NCI-H1436 treated with DMSO at 0.1 percent for 48 hours (cell line): Measurements from ENCODE around the gene SMAD6.
"Not testable (repeated sequence)": the region's sequence is repeated elsewhere in the genome, so short reads cannot be mapped to it uniquely, and the experiment has no call there.

Source experiments
- DNase-seq: peaks from one replicate; lab custom pipeline; 2025; lab: John Stamatoyannopoulos, UW

SMAD6 gene

DNA sequence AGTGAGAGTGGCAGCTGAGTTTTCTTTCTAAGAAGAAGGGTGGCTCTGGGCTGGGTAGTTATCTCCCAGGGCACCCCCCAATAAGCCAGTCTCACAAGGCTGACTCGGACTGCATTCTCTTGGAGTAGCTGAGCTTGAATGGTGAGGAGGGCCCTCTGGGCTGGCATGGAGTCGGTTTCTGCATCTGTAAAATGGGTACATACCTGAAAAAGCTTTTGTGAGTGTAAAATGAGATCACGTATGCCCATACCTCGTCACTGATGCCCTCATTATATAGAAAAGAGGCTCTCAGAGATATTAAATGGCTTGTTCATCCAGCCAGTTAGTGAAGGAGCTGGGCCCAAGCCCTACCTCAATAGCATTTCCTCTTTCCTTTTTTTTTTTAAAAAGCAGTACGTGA is 41.2 kb downstream of the SMAD6 start:
- DNase-seq: no peak

DNA sequence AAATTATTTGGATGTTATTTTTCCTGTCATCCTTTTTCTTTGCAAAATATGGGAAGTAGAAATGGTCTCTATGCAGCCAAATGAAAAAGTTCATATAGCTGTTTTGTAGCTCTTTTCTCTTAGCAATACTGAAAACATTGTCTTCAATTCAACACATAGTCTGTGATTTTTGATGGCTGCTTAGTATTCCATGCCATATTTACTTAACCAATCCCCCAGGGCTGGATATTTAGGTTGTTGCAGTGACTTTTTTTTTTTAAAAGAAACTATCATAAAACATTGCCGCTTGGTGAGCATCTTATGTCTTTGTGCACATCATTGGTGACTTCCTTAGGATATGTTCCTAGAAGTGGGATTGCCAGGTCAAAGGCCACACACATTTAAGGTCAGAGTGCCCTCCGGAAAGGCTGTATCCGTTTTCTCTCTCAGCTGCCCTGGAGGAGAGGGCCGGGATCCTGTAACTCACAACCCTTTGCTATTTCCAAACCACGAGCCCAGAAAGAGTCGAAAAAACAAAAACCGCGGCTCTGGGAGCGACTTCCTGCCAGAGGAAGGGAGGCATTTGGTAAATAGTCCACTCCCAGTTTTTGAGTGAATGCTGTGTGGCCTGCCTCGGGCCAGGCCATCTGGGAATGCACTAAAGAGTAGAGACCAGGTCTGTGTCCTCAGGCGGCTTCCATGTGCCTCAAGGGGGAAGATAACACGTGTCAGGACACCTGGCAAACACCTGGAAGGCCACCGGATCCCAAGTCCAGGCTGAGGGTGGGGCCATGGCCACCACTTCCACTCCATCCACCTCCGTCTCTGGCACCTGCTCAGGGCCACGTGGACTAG is 41.9 kb downstream of the SMAD6 start:
- no peak for DNase-seq

DNA sequence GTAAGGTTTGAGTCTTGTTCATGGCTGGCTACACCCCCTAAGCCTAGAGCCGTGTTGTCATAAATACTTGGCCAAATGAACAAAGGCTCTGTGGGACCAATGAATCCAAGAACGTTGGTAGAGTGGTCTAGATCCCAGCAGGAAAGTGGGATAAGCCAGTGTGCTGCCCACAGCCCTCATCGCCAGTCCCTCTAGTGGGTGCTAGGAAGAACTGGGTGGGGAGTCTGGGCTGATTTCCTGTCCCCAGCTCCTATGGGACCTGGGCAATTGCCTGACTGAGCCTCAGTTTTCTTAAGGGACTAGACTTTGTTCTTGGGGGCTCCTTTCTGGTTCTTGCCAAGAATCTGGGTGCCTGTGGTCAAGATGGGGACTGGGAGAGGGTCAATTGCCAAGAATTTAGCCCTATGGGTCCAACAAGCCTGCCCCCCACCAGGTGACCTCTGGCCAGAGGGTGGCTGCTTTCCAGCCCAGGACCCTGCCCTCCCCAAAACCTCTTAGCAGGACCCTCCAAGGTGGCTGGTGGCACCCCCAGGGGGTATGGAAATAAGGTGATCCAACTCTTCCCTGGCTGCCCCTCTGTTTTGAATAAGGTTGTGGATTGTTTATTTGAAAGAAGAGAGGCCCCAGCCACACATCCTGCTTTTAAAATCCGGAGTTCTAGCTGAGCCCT is 42.7 kb downstream of the SMAD6 start:
- DNase-seq: no peak

DNA sequence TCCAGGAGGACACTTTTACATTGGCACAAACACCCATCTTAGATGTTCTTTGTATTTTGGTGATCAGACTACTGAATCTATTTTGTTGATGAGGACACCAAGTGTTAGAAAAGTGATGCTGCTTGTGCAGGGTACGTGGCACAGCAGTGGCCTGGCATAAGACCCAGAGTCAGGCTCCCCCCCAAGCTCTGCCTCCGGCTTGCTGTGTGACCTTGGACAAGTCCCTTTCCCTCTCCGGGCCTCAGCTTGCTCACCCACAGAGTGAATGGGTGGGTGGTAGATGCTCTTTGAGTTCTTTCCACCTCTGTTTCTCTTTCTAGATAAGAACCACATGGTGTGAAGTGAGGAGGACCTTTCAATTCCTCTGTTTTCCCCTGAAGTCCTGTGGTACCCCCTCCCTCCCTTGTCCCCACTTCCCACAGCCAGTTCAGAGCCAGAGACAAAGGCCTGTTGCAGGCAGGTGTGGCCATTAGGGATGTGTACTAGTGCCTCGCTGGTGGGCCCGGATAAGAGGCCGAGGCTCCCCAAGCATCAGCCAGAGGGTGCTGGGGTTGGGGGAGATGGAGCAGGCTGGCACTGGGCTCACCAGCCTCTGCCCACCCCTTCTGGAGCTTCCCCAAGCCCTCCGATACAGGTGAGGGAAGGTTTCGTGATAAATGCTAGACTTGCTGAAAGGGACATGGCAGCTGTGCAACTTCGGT is 43.6 kb downstream of the SMAD6 start:
- DNase-seq: no peak

DNA sequence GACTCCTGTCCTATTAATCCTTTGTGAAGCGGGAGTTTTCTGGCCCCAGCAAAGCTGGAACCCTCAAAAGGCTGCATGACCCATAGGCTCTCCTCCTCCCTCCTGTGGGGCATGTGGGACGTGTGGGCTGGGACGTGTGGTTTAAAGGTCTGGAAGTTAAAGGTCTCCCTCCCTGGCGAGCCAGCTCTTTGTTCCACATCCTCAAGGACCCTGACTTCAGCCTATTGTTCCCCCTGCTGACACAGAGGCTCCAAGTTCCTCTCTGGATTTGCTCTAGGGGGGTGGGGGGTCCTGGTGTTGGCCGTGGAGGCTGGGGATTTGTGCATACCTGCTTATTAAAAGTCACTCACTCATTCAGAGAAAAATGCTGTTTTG is 44.2 kb downstream of the SMAD6 start:
- no peak for DNase-seq

DNA sequence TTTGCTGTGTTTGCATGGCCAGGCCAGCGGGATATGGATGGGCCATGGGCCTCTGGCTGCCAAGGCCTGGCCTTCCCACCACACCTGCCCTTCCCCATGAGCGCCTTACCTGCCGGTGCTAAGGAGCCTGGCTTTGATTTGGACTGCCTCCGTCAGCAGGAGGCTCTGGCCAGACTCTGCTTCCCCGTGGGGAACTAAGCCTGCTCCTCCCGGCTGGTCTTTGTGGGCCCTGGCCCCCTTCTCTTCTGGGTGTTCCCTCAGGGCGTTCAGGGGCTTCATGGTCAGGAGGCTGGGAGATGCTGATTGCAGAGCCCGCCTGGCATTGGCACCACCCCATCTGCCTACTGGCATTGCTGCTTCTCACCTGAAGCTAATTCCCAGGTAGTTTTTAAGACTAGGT is 45.2 kb downstream of the SMAD6 start:
- DNase-seq: no peak

DNA sequence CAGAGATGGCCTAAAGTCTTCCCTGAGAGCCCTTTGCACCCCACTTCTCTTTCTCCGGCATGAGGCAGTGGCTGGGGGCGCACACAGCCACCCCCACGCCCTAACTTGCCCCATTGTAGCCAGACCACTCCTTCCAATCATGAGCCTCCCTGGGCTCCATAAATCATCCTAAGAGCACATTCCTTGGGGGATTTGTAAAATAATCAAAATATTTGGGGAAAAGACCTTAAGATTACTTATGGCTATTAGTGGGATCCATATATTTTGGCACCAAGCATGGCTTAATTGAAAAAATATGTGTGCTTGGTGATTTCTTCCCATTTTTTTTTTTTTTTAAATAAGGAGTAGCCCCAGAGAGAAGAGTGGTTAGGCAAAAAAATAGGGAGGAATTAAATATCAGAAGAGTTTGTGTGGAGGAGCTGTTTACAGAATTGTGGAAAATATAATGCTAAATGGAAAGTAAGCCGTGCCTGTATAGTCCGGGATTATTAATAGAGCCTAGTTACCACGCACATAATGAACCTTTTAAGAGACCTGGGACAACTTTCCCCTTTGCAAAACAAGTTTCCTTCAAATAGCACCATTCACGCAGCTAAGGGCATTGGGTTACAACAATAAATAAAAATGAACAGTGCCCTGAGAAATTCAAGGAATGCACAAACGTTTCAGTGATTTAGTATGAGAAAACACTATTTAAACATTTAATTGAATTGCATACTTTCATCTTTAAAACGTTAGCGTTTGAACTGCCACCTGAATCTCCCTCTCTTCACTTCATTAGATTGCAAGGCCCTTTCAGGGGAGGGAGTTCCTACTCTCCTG is 46.1 kb downstream of the SMAD6 start:
- no peak for DNase-seq

DNA sequence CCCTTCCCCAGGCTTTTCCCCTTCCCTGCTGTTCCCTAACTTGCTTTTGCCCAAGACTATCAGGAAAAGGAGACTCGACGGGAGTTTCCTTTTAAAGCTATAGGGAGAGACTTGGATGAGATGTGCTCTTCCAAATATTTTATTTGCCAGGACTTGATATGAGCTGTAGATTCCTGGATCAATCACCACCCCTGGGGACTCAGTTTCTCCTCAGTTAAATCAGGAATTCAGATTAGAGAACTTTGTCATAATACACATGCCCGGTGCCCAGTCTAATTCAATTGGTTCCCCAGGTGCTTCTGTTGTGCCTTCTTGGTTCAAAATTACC is 46.6 kb downstream of the SMAD6 start:
- no peak for DNase-seq

DNA sequence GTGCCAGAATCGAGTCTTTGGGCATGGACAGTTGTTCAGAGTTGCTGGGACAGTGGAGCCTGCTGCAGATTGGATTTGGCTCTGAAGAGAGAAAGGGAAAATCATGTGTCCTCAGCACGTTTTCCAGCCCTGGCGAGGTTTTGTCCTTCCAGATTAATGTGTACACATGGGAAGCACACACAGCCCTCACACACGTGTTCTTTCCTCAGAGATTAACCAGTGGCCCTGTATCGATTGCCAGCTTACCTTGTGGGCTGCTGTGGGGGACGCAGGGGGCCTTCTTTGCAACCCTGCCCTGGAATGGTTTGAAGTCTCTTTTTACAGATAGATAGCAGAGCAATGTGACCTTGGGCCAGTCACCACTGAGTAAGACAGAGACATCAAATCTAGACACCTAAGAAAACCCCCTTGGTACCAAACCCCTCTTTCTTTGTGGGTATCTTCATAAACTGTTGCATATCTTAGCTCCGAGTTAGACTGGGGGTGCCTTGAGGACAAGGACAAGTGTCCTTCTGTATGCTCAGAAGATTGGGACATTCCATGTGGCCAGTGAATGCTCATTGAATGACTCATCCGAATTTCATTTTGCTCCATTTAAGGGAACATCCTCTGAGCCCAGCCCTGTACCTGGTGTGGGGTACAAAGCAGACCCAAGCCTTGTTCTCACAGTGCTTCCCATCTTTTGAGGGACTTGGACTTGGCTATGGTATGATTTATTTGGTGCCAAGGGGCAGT is 48.0 kb downstream of the SMAD6 start:
- DNase-seq: no peak

DNA sequence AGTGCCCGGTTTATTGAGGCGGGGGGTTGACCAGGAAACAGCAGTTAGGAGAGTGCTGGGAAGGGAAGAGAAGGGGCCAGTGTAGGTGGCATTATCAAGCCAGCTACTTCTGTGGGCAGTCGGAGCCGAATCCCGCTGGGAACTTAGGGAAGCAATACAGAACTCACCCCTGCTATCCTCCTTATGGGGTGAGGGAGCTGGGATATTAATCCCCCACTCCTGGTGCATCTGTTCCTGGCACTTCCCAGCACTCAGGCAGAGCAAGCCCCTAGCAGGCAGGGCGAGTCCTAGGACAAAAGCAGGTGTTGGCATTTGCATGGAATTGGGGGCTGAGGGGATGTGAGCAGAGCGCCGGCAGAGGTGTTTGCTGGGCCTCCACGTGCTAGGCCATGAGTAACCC is 48.6 kb downstream of the SMAD6 start:
- DNase-seq: no peak

DNA sequence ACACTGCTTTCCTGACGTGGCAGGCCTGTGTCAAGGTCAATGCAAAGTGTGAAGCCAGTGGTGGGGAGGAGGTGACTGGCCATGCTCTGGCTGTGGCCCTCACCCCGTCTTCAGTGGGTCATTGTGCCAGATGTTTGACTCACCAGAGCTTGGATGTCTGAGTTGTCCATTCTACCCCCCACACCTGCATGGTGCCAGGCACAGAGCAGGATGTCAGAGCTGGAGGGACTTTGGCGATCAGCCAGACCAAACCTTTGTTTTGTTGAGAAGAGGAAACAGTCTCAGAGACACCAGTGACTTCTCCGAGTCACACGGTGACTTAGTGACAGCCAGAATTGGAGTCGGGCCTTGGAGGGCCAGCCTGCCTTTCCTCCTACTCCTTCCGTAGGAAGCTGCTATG is 49.5 kb downstream of the SMAD6 start:
- no peak for DNase-seq

DNA sequence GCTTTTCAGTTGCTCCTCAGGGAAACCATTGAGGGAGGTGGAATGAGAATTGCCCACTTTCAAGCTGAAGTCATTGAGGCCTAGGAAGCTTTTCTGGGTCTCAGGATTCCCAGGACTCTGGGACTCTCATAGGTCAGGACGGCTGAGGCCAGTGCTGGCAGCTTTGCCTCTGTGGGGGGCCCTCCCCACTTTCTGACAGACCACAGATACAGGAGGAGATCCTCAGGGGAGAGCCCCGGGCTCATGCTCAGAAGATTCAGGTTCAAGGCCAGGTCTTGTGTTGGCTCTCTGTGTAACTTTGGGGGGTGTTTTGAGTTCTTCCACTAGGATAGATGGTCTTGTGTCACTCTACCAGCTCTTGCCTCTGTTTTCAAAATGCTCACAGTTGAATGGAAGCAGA is 50.0 kb downstream of the SMAD6 start:
- no peak for DNase-seq

DNA sequence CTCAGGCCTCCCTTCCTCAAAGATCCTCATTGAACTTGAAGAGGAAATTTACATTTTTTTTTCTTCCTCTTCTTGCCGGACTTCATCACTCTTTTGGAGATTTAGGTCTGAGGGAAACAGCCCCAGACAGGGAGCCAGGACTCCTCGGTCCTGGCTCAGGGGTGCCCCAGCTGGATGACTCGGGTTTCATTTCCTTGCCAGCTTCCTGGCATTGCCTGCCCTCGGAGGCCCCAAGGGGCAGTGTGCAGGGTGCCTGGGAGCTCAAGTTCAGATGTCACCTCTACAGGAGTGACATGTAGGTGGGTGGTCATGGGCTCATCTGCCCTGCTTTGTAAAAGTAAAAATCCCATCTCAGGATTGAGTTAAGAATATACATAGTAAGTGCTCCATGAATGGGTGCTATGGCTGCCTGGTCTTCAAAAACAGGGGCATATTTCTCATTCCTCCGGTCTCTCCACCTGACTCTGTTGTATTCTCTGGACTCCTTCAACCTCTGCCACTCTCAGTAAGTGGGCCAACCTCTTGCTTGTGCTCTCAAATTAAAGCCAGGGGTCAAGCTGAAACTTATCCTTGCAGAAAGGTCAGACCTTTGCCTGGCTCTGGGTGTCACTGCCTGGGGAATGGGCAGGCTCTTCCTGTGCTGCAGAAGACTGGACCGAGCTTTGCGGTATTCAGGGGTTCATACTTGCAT is 51.8 kb downstream of the SMAD6 start:
- DNase-seq: no peak

DNA sequence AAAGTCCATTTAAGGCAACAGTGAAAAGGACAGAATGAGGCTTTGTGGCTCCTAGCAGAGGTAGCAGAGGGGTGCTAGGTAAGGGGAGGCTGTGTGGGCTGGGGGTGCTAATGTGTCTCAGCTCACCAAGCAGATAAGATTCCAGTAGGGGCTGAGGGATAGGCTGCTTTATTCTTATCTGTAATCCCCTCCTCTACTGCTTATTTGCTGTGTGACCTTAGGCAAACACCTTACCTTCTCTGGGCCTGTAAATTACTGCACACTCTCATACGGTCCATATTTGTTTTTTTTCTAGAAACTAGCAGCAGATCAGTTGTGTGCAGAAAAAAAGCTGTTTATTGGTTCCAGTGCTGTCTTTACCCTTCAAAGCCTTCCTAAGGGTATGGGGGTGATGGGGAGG is 52.8 kb downstream of the SMAD6 start:
- no peak for DNase-seq

DNA sequence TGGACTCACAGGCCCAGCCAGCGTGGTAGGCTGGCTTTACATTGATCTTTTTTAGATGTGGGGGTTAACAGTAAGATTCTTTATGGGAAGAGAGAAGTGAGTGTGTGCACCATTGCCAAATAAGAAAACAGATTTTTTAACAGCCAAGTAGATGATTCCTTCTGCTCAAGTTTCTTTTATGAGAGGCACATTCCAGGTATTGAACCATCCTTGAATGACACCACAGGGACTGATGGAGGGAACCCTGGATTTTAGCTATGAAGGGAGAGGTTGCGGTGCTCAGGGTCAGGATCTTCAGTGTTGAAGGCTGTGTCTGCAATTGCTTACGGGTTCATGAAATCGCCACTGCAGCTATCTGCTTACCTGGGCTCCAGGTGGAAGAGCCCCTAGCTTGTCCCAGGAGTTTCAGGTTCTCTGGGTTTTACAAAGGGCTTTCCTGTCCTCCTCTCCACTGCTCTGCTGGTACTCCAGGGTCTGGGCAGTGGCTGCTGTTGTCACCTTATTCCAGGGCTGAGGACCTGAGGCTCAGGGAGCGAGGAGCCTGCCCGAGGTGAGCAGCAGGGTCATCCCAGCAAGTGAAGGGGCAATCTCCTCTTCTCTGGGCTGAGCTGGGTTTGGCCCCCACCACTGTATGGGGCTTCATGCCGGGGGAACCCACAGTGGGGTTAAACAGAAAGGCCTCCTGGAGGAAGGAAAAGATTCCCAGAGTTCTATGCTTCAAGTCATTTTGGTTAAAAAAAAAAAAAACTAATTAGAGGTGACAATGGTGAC is 53.4 kb downstream of the SMAD6 start:
- no peak for DNase-seq

DNA sequence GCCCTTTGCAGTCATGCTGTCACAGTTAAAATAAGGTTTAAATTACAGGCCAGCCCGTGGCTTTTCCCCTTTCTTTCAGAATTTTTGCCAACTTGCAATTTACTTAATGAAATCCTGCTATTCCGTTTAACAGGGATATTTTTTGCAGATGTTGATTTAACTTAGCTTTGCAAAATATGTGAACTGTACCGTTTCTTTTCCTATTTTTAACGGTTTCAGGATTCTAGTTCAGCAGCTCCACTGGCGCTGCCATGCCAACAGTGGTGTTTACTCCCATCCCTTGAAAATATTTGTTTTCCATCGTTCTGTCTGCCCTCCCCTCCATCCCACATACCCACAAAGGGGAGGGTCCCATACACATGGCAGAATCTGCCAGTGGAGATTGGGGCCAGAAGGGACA is 54.3 kb downstream of the SMAD6 start:
- no peak for DNase-seq

DNA sequence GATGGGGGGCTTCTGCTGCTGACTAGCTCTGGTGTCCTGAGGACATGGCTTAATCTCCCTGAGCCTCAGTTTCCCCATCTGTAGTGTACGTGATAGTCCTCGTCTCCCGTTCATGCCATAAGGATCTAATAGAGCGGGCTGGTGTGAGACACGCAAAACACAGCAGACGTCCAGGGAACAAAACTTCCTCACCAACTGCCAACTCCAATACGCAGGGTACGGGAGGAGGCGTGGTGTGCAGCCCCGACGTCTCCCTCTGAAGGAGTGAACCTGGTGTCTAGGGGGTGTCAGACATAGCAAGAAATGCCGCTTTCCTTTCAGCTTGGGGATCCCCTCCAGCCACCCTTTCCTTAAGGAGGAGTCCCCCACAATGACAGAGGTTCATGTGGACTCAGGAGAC is 55.0 kb downstream of the SMAD6 start:
- DNase-seq: no peak

DNA sequence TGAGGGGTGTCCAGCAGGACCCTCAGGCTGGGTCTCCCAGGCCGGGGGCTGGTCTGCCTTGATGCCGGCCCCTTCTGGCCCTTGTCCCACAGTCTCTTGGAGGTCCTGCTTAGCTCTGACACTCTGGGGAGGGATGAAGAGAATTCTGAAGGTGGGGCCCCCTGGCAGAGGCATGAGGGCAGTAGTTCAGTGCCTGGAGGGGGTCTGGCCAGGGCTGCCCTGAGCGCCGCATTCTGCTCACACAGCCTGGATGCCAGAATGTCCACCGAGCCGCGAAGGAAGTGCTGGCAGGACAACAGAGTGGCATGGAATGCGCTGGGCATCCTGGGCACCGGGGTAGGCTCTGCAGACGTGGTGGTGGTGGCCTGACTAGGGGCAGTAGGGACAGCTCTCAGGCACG is 55.5 kb downstream of the SMAD6 start:
- DNase-seq: no peak

DNA sequence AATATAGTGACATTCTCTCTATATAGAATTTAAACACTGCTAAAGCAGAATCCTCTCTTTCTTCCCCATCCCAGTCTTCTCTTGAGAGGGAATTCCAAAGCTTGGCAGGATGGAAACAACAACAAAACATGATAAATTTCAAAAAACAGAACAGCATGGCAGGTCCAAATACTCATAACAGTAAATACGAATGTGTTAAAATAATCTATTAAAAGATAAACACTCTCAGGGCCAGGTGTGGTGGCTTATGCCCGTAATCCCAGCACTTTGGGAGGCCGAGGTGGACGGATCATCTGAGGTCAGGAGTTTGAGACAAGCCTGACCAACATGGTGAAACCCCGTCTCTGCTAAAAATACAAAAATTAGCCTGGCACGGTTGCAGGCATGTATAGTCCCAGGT is 56.2 kb downstream of the SMAD6 start:
- DNase-seq: not testable (repeated sequence)

DNA sequence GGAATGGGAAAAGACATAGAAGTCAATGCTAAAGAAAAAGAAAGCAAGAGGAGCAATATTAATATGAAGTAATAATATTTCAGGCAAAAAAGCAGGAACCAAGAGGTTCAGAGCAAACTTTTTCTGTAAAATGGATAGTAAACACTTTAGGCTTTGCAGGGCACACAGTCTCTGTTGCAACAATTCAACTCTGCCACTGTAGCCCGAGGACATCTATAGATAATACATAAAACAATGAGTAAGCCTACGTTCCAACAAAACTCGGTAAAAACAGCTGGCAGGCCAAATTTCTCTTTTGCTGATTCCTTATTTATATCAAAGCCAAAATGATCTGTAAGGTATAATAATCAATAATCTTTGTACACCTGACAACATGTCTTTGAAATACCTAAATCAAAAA is 56.8 kb downstream of the SMAD6 start:
- DNase-seq: no peak
